ENCODE data around the gene RPE.

GRCh38 chr2:210003359-210003758 lies 921 bp downstream of the RPE start:
- TF ChIP-seq CTCF (IDR thresholded peaks at IDR 0.05; ENCODE audit: low read depth, low read length) (no peak), EZH2phosphoT487 (IDR thresholded peaks at IDR 0.05; ENCODE audit: low read depth) (no peak)

All from OCI-LY3 (cell line).